Esophagus mucosa (tissue), 1 donor: ENCODE measurements around the gene GOLGA6L22. TPM values are rescaled to one million over a fixed set of nuclear protein-coding genes. Genes with fewer than 3 reads are reported as not detected.
A peak's percentile ranks its signal among the peaks of the same experiment; 100 is the strongest.
"Not testable (repeated sequence)": the region's sequence is repeated elsewhere in the genome, so short reads cannot be mapped to it uniquely, and the experiment has no call there.

Experiments
- ATAC-seq: fragments of 200-7000 bp; cut with Tn5 transposase; one replicate; pipeline ENCODE4 v1.9.1; 2020
- total RNA-seq: library from RNA; stranded (reverse); gene quantifications from one replicate; pipeline ENCODE4 v1.2.4, GENCODE V29; 2023
- donor health status: DM: yes; HTN: yes; CAD: no.

Gene GOLGA6L22
- 0.08 TPM for total RNA-seq

DNA sequence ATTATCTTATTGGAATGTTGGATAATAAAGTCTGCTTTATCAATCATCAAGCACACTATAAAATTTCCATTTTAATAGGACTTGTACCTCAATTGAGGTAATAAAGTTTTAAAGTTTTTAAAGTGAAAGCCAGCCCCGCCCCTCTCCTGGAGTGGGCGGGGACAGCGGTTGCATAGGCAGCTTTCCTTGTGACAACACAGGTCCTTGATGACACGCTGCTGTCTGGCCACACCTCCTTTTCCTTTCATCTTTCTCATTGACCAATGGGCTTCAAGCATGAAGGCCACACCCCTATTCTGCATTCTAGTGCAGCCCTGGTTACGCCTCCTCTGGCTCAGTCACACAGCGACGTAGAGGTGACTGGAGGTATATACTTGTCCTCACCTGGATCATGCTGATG, at the start of gene GOLGA6L22:
GOLGA6L22 (plus strand) TSS at position 301 of the 400 bp plus-strand sequence; CDS start at position 392, 91 bp downstream.
- not testable (repeated sequence) for ATAC-seq

DNA sequence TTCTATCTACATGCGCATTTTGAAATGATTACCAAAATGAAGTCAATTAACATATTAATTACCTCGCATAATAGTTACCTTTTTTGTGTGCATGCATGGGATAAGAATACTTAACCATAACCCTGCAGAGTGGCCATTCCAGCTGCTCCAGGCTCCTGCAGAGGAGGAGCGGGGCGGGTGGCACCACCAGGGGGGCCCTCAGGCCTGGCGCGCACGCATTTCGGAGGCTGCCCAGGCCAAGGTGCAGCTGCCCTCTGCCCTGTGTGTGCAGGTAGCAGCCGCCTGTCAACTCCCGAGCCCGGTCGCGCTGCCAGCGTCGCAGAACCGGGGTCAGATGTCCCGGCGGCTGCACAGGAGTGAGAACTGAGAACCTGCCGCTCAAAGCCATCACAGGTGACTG, 41.4 kb upstream of the GOLGA6L22 start:
- ATAC-seq: not testable (repeated sequence)

DNA sequence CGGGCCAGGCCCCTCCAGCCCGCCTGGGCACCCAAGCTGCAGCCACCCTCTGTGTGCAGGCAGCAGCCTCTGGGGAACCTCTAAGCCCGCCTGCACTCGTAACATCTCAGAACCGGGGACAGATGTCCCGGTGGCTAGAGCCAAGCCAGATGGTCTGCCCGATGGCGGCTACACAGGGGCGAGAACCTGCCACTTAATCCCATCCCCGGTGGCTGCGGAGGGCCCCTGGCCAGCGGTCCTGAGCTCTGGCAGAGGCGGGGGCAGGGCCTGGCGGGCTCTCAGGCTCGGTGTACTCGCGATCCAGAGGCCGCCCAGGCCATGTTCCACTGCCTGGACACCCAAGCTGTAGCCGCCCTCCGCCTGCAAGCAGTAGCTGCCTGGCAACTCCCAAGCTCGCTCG, 40.9 kb upstream of the GOLGA6L22 start:
- peak; percentile 22 for ATAC-seq

- peak; percentile 31 for ATAC-seq
These were observed 40.5 kb upstream of the GOLGA6L22 start for GRCh38 chr15:22418212-22418611.

GRCh38 chr15:22418666-22419065, 40.0 kb upstream of the GOLGA6L22 start:
- peak; percentile 72 for ATAC-seq

- ATAC-seq: not testable (repeated sequence)
These were observed 38.4 kb upstream of the GOLGA6L22 start for GRCh38 chr15:22420340-22420739.

DNA sequence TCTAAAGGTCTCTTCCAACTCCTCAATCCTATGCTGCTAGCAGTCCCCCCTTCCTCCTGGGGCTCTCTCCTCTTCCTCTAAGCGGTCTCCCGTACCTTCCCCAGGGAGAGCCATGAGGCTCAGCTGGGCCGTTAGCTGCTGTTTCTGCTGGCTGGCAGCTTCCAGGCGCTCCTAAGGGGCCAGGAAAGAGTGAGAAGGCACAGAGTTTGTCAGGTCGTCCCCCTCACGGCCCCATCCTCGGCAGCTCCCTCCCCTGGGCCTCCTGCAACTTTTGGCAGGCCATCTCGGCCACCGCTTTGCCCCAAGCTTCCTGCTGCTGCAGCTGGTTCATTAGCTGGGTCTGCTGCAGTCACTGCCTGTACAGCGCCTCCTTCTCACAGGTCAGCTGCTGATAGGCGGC, 29.3 kb upstream of the GOLGA6L22 start:
- ATAC-seq: not testable (repeated sequence)

DNA sequence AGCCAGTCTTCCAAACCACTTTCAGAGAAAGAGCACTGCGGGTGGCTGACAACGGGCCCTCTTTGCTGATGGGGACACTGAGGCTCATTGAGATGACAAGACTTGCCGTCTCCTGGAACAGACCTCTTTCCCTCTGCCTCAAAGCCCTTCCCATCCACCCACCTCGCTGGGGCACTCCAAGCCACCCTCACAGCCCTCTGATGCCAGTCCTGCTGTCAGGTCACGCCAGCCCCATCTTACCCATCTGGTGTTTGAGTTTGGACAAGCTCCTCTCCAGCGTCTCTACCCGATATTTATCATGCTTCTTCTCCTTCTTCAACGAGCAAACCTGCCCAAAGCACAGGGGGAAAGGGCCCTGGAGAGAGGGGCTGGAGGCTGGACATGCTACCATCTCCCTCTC, 27.0 kb upstream of the GOLGA6L22 start:
- not testable (repeated sequence) for ATAC-seq

DNA sequence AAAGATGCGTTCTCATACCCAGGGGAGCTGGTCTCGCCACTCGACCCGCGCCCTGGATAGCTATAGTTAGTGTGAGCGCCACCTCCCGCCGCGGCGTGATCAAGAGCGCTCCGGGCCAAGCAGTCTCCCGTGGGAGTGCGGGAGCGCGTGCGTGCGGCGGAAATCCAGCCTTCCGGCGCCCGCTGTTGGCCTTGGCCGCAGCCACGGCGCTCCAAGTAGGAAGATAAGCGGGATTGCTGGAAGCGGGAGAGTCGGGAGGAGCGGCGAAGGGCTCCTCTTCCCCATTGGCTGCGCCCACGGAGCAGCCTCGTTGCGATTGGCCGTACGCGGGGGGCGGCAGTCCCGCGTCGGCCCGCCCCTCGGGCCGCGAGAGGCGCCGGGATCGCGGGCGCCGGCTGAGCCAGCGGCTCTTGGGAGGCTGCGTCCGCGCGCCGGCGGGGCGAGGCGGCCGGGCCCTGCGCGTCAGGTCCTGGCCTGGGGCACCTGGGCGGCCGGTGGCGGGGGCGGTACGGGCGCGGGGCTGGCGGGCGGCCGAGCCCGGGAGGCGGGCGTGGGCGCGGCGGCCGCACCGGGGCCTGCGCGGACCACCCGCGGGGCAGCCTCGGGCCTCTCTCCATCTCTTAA, 35.9 kb downstream of the GOLGA6L22 start:
- ATAC-seq: not testable (repeated sequence)

GRCh38 chr15:22497200-22497599, 38.5 kb downstream of the GOLGA6L22 start:
- ATAC-seq: not testable (repeated sequence)

DNA sequence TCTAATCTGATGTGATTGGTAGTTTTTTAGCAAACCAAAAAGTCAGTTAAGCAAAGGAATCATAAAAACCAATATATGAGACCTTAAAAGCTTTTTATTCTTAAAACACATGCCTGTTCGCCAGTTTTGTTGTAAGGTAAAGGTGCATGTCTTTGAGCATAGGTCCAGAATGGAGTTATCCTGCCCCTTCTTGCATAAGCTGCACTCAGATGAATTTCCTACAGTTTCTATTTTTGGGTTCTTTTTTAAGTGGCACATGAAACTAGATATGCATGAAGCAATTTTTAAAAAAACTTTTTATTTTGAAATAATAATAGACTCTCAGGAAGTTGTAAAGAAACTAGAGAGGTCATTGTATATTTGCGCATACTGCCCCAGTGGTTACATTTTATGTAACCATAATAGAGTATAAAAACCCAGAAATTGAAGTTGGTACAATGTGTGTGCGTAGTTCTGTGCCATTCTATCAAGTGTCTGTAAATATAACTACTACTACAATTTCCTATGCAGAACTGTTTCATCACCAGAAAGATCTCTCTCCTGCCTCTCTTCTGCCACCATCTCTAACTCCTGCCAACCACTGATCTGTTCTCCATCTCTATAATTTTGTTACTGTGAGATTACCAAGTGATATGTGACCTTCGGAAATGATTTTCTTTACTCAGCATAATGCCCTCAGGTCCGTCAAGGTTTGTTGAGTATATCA, 39.7 kb downstream of the GOLGA6L22 start:
- ATAC-seq: not testable (repeated sequence)

- not testable (repeated sequence) for ATAC-seq
These were observed 43.6 kb downstream of the GOLGA6L22 start for GRCh38 chr15:22502272-22502671.

GRCh38 chr15:22506959-22507358, 48.3 kb downstream of the GOLGA6L22 start:
- ATAC-seq: not testable (repeated sequence)

DNA sequence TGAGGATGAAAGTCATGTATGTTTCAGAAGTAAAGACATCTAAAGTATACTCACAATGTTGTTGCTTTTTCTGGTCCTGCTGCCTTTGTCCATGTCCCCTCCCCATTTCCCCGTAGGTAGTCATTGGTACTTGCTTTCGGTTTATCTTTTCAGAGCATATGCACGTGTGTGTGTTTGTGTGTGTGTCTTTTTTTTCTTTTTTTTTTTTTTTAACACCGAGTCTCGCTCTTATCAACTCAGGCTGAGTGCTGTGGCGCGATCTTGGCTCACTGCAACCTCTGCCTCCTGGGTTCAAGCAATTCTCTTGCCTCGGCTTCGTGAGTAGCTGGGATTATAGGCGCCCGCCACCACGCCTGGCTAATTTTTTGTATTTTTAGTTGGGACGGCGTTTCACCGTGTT, 57.4 kb downstream of the GOLGA6L22 start:
- ATAC-seq: not testable (repeated sequence)
